ENCODE results near the gene HIBADH. TPM values are rescaled to one million over a fixed set of nuclear protein-coding genes. Genes with fewer than 3 reads are reported as not detected.

Gene HIBADH
- total RNA-seq, 1 experiment from 2014 or later = 51.5 TPM

GRCh38 chr7:27569106-27569505 is 93.6 kb downstream of the HIBADH start:
- no peak for DNase-seq (ENCODE audit: unreplicated experiment)
- BruUV-seq (replicated peaks) = no TSS peak
- Mint-ChIP-seq H3K27me3 (ENCODE audit: insufficient read depth, unreplicated experiment) (no peaks in the 10 kb centered on the region), H3K36me3 (ENCODE audit: insufficient read depth, unreplicated experiment) (peaks cover 30% of the 10 kb centered on the region), H3K4me1 (ENCODE audit: insufficient read depth, unreplicated experiment) (no peaks in the 10 kb centered on the region), H3K27ac (ENCODE audit: low read depth, unreplicated experiment) (no peak overlapping the region), H3K9me3 (ENCODE audit: unreplicated experiment) (peaks cover 17% of the 10 kb centered on the region), H3K4me3 (ENCODE audit: unreplicated experiment) (no peak overlapping the region)
- intact Hi-C loops (cut with micrococcal nuclease) = no loop called here
- ChIA-PET CTCF (interaction anchor here (0.5 to 2.8 kb wide), 7 partner anchors 36 to 880 kb away, joined by 3 to 13 read pairs (median 4); no protein-coding TSS in a partner anchor), POLR2A (no interaction called here)
- TF ChIP-seq, protein P1, sequence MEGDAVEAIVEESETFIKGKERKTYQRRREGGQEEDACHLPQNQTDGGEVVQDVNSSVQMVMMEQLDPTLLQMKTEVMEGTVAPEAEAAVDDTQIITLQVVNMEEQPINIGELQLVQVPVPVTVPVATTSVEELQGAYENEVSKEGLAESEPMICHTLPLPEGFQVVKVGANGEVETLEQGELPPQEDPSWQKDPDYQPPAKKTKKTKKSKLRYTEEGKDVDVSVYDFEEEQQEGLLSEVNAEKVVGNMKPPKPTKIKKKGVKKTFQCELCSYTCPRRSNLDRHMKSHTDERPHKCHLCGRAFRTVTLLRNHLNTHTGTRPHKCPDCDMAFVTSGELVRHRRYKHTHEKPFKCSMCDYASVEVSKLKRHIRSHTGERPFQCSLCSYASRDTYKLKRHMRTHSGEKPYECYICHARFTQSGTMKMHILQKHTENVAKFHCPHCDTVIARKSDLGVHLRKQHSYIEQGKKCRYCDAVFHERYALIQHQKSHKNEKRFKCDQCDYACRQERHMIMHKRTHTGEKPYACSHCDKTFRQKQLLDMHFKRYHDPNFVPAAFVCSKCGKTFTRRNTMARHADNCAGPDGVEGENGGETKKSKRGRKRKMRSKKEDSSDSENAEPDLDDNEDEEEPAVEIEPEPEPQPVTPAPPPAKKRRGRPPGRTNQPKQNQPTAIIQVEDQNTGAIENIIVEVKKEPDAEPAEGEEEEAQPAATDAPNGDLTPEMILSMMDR (IDR thresholded peaks at IDR 0.05; ENCODE audit: unreplicated experiment) = no peak

GRCh38 chr7:27567266-27567665 is 95.4 kb downstream of the HIBADH start:
- ChIA-PET POLR2A (no interaction called here), CTCF (no interaction called here)
- Mint-ChIP-seq H3K36me3 (ENCODE audit: insufficient read depth, unreplicated experiment) (peaks cover 30% of the 10 kb centered on the region), H3K9me3 (ENCODE audit: unreplicated experiment) (peaks cover 17% of the 10 kb centered on the region), H3K27me3 (ENCODE audit: insufficient read depth, unreplicated experiment) (no peaks in the 10 kb centered on the region), H3K27ac (ENCODE audit: low read depth, unreplicated experiment) (no peak overlapping the region), H3K4me3 (ENCODE audit: unreplicated experiment) (no peak overlapping the region), H3K4me1 (ENCODE audit: insufficient read depth, unreplicated experiment) (no peaks in the 10 kb centered on the region)
- intact Hi-C loops (cut with micrococcal nuclease) = no loop called here
- DNase-seq (ENCODE audit: unreplicated experiment) = no peak
- no TSS peak for BruUV-seq (replicated peaks)
- TF ChIP-seq, protein P1 (IDR thresholded peaks at IDR 0.05; ENCODE audit: unreplicated experiment) = no peak

DNA sequence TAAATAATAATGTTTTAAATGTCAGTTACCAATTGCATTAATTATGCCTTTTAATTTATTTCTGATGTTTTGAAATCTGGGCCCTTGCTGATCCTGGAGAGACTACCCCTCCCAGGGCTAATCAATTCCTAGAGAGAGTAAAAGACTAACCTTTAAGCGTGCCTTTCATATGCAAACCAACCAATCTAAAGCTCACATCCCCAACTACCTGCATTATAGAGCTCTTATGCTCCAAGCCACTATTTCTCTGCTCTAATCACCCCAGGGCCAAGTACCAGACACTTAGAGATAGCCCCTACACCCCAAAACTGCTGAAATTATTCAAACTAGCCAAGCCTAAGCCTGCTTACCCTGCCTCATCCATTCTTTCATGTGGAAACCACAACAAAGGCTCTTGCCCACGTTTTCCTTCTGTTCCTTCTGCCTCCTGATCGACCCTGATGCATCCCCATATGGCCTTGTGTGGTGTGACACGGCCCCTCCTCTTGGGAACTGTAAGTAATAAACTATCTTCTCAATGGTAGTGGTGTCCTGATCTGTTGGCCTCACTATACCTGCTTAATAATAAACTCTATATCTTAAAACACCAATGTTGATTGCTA is 97.7 kb downstream of the HIBADH start:
- CTCF ChIA-PET = no interaction called here
- Mint-ChIP-seq H3K36me3 (ENCODE audit: insufficient read depth, unreplicated experiment) (peaks cover 30% of the 10 kb centered on the region), H3K4me1 (ENCODE audit: insufficient read depth, unreplicated experiment) (no peaks in the 10 kb centered on the region), H3K27me3 (ENCODE audit: insufficient read depth, unreplicated experiment) (no peaks in the 10 kb centered on the region), H3K9me3 (ENCODE audit: unreplicated experiment) (peaks cover 17% of the 10 kb centered on the region), H3K4me3 (ENCODE audit: unreplicated experiment) (no peak overlapping the region), H3K27ac (ENCODE audit: low read depth, unreplicated experiment) (no peak overlapping the region)
- intact Hi-C loops (cut with micrococcal nuclease) = no loop called here
- BruUV-seq (replicated peaks) = no TSS peak
- POLR2A ChIA-PET = interaction anchor here (1.0 to 1.1 kb wide), 2 partner anchors 9 kb away, joined by 3 to 5 read pairs; no protein-coding TSS in a partner anchor
- TF ChIP-seq, protein P1 (IDR thresholded peaks at IDR 0.05; ENCODE audit: unreplicated experiment) = no peak
- no peak for DNase-seq (ENCODE audit: unreplicated experiment)

DNA sequence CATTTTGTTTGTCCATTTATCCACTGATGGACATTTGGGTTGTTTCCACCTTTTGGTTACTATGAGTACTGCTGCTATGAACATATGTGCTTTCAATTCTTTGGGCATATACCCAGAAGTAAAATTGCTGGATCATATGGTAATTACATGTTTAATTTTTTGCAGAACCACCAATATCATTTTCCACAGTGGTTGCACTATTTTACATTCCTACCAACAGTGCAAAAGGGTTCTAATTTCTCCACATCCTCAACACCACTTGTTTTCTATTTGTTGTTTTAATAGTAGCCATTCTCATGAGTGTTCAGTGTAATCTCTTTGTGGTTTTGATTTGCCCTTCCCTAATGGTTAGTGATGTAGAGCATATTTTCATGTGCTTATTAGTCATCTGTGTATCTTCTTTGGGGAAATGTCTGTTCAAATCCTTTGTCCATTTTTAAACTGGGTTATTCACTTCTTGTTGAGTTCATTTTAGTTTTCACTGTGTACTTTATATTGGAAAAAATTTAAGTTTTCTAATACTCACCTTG is 101.9 kb downstream of the HIBADH start:
- H3K4me1 Mint-ChIP-seq (ENCODE audit: insufficient read depth, unreplicated experiment) = peaks cover 5% of the 10 kb centered on the region
- peak; percentile 14 for DNase-seq (ENCODE audit: unreplicated experiment)
- ChIA-PET CTCF (no interaction called here), POLR2A (interaction anchor here (0.6 kb wide), 1 partner anchor 27 kb away, joined by 3 read pairs; no protein-coding TSS in a partner anchor)
- no peak overlapping the region for H3K4me3 Mint-ChIP-seq (ENCODE audit: unreplicated experiment)
- peaks cover 15% of the 10 kb centered on the region for H3K36me3 Mint-ChIP-seq (ENCODE audit: insufficient read depth, unreplicated experiment)
- no peaks in the 10 kb centered on the region for H3K27me3 Mint-ChIP-seq (ENCODE audit: insufficient read depth, unreplicated experiment)
- TF ChIP-seq, protein P1 (IDR thresholded peaks at IDR 0.05; ENCODE audit: unreplicated experiment) = no peak
- intact Hi-C loops (cut with micrococcal nuclease) = no loop called here
- peaks cover 7% of the 10 kb centered on the region for H3K9me3 Mint-ChIP-seq (ENCODE audit: unreplicated experiment)
- H3K27ac Mint-ChIP-seq (ENCODE audit: low read depth, unreplicated experiment) = peak overlapping the region; percentile 68
- no TSS peak for BruUV-seq (replicated peaks)
